Ramos (cell line): ENCODE results near the gene NPL.

Experiments used
- in situ Hi-C: fragments of 300-500 bp; cut with MboI; formaldehyde crosslinking; loops from one replicate; pipeline ENCODE4 v1.14.3; 2022; ENCODE audit warnings: low sequenced_read_pairs; ENCODE audit not compliant: unreplicated experiment

The NPL gene

DNA sequence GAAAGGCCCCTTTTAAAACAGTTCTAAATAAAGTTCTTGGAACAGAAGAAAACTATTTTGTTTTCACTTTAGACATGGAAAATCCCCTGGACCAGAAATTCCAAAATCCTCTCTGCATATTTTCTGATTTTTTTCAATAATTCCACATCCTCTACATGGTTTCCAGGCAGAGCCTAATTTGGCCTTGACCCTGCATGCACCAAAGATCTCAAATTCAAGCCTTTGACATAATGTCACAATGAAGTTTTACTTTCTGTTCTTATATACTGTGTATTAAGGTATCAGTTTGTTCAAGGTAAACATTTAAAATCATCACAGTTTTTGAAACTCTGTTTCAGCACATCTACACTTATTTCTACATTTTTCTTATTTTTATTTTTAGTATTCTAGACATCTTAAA is 12.2 kb upstream of the NPL start:
- in situ Hi-C loops, result loop anchor here (25.0 kb wide), 1 partner anchor 640 kb away; no protein-coding TSS in a partner anchor

DNA sequence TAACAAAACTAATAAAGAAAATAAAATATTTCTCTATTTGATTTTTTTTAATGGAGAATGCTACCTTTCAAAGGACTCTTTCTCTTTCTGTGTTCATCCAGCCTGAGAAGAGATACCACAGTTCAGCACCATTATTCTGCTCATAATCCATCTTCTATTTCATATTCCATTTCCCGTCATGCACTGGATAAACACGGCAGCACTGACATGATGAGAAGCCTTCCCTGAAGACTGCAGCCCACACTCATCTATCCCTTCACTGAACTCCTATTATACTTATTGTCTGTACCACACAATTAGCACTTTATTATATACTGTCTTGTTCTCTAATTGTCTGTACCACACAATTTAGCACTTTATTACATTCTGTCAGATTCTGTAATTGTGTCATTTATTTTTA is 10.7 kb upstream of the NPL start:
- in situ Hi-C loops, result loop anchor here (25.0 kb wide), 1 partner anchor 642 kb away; no protein-coding TSS in a partner anchor

DNA sequence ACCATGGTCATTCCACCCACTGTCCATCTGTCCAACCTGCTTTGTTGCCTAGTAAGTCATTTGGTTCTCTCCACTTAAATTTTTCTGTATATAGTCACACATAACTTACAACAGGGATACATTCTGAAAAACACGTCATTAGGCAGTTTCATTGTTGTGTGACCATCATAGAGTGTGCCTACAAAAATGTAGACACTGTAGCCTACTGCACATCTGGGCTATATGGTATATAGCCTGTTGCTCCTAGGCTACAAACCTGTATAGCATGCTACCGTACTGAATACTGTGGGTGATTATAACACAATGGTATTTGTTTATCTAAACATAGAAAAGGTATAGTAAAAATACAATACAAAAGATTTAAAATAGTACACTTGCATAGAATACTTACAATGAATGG is 10.0 kb upstream of the NPL start:
- in situ Hi-C loops, result loop anchor here (25.0 kb wide), 1 partner anchor 642 kb away; no protein-coding TSS in a partner anchor

DNA sequence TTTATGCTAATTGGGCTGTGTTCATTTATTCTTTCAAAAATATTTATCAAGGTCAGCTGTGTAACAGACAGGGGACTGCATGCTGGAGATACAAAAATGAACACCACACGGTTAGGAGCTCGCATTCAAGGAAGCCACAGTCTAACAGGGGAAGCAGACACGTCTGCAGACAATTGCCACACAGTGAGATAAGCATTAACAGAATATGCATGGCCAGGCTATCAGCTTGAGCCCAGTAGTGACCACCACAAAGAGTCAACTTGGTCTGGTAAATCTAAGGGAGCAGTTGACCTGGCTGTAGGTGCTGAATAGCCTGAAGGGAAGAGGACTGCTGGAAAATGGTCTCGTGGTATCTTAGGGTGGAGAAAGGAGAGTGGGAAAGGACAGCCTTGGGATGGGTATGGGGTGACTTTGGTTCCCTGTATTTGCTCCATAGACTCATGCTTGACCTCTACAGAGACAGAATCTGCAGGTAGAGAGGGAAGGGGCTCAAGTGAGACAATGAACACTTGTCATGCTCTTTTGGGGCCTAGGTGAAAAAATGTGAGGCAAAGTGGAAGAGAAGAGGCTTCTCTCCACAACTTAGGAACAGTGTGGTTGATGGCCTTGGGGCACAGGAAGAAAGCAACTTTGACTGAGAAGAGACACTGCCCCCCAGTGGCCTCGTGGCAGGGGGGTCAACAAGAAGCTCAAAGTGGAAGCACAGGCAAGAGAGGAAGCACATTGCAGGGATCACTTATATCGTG is 7.6 kb upstream of the NPL start:
- in situ Hi-C loops, result loop anchor here (5.0 to 25.0 kb wide), 2 partner anchors 185 to 645 kb away; no protein-coding TSS in a partner anchor

DNA sequence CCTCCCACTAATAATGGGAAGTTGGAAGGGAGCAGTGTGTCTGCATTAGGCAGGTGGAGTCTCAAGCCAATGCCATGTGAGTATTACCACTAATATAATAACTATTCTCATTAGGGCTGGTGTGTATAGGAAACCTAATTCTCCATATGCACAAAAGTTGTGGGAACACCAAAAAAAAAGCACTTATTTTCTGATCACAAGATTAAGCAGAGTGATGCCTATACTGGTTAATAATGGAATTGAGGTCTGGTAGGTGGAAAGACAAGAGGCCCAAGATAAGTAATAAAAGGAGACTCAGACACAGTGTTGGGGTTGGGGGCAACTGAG is 7.0 kb upstream of the NPL start:
- in situ Hi-C loops, result loop anchor here (5.0 to 25.0 kb wide), 2 partner anchors 185 to 645 kb away; no protein-coding TSS in a partner anchor

DNA sequence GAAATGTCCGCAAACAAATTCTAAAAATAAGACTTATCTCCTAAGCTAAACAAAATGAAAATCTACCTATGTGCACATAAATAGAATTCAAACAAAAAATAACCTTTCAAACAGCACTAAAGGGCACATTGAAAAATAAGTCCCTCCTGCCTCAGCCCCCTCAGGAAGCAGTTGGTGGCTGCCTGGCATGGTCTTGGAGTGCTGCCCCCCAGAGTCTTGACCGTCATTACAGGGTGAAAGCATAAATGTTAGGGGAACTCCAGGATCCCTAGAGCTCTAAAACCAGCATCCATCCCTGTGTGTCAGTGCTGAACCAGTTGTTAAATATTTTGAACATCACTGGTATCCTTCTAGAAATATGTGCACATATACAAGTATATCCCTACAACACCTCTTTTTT is 6.5 kb upstream of the NPL start:
- in situ Hi-C loops, result loop anchor here (5.0 to 25.0 kb wide), 2 partner anchors 186 to 646 kb away; no protein-coding TSS in a partner anchor

DNA sequence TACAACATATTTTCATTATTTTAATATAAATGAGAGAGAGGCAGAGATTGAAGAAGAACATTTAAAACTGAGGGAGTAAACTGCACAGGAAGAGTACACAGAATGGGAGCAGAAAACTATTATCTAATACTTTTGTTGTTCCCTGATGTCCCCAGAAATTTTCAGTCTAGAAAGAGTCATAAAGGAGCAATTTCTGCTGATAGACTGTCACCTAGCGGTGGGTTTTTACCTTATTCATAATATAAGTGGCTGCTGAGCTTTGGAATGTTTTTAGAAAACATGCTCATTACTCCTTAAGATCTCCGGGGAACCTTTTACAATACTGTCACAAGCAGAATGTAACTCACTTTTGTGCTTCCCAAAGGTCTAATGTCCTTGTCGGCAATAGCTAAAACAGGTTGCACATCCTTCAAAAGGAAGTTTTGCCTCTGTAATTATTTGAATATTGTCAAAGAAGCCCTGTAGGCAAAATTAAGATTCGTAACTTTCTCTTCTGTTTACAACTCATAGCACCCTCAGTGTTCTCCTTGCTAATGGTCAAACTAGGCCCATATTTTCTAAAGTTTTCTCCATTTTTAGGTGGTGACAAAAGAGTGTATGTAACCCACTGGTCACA is 4.9 kb upstream of the NPL start:
- in situ Hi-C loops, result loop anchor here (5.0 to 25.0 kb wide), 3 partner anchors 187 to 647 kb away; no protein-coding TSS in a partner anchor

DNA sequence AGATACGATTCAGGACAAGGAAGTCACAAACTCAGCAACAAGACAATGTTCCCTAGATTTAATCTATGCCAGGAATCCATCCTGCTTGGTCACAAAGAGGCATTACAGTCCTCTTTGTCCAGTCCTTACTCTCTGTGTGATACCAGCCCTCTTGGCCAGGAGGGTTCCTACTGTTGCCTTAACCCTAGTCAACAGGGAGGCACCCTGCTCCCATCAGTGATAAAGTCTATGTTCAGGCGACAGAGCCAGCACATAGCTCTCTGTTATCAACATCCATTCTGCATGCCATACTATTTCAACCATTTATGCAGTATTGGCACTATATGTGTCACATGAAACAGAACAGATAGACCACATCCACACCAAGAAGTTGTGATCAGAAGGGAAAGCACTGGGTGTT is 4.4 kb upstream of the NPL start:
- in situ Hi-C loops, result loop anchor here (5.0 to 25.0 kb wide), 2 partner anchors 338 to 648 kb away; no protein-coding TSS in a partner anchor

DNA sequence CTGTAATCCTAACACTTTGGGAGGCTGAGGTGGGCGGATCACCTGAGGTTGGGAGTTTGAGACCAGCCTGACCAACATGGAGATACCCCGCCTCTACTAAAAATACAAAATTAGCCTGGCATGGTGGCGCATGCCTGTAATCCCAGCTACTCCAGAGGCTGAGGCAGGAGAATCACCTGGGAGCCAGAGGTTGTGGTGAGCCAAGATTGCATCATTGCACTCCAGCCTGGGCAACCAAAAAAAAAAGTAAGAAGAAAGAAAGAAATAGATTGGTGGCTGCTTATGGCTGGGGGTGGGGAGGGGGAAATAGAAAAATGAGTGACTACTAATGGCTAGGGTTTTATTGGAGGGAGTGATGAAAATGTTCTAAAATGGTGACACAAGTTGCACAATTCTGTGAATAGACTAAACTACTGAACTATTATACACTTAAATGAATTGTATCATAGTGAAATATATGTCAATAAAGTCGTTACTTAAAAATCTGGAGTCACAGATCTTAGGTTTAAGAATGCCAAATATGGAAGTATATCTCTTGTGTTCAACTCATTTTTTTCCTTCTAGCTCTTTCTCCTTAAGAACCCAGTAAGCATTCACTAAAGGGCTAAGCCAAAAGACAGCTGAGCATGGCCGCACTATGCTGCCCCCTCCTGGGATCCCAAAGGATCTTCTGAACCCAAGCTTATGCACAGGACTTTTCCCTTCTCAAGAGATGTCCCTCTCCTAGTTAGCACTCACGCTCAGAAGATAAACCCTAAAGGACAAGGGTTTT is 3.2 kb upstream of the NPL start:
- in situ Hi-C loops, result loop anchor here (5.0 to 25.0 kb wide), 2 partner anchors 339 to 649 kb away; no protein-coding TSS in a partner anchor

DNA sequence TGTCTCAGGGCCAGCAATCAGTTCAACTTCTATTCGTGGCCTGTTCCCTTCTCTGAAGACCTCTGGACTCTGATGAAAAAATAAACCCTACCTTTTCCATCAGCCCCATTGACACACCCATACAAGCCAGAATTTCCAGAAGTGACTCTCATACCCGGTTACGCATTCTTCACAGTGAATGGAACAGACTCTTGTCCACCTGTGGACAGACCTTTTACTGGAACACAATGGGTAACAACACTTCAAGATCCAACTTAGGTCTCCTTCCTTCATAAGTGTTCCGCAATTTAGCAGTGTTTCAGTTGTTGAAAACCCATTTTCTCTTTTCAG is 2.6 kb upstream of the NPL start:
- in situ Hi-C loops, result loop anchor here (5.0 to 25.0 kb wide), 2 partner anchors 340 to 650 kb away; no protein-coding TSS in a partner anchor

DNA sequence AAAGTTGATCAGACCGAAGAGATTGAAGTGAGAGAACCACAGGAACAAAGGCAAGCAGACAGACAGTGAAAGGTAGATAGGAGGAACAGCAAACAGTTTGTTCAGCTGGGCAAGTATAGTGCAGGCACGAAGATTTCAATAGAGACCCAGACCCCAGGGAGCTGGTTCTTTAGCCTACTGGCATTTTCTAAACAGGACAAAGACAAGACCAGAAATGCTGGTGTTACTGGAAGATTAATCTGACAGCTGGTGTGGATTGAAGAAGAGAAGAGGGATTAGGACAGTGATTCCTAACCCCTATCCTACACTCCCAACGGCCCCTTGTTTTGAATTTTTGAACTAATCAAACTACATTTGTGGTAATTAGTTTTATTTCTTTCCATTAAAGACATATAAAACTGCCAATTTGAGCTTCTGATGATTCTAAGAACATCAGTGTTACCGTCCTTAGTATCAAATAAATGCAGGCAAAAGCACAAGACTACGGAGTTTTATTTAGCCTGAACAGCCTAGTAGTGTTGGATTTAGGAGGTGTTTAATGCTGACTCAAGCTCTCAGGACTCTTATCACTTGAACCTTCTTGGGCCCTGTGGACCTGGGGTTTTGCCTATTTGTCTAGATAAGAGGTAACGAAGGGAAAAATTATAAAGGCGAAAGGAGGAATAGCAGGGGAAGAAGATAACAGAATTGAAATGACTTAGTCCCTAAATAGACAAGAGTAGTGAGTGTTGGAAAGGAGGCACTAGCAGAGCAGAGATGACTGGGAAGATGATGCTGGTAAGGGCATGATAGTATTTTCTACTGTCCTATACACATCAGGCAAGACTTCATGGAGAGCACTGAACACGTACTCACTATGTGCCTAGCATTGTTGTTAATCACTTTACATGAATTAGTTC is 2.0 kb downstream of the NPL start:
- in situ Hi-C loops, result loop anchor here (25.0 kb wide), 1 partner anchor 654 kb away; no protein-coding TSS in a partner anchor

DNA sequence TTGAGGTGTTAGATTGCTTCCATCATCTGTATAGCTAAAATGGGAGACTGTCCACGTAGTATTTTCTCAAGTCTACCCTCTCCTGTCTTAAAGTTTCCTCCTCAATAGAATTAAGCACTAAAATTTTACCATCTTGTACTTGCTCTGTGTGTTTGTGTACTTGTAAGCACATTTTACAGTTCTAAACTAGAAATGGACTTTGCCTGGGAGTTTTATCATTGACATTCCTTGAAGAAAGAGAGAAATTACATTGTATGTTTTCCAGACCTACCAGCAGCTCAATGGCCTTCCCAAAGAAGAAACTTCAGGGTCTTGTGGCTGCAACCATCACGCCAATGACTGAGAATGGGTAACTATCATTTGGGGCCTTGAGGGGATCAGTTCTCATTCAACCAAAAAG is 4.5 kb downstream of the NPL start:
- in situ Hi-C loops, result loop anchor here (25.0 kb wide), 1 partner anchor 657 kb away; no protein-coding TSS in a partner anchor

DNA sequence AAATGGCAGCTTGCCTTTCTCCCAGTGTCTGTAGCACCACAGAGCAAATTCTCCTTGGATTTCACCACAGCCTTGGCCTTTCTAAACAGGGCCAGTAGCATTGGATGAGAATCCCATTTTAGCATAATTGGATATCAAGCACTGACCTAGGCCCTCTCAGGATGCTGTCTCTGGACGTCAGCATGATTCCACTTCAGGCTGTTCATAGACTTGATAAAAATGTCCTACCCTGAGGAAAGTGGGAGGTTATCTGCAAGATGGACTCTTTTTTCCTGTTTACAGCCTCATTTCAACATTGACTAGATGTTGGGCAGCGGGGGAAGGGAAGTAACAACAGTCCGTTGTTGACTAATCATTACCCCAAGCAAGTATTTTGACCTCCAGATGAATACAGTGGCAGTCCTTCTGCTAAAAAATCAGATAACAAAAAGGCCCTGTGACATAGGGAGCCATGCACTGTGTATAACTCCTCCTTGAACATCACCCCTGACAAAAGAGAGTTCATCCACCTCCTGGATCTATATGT is 5.2 kb downstream of the NPL start:
- in situ Hi-C loops, result loop anchor here (25.0 kb wide), 1 partner anchor 657 kb away; no protein-coding TSS in a partner anchor

DNA sequence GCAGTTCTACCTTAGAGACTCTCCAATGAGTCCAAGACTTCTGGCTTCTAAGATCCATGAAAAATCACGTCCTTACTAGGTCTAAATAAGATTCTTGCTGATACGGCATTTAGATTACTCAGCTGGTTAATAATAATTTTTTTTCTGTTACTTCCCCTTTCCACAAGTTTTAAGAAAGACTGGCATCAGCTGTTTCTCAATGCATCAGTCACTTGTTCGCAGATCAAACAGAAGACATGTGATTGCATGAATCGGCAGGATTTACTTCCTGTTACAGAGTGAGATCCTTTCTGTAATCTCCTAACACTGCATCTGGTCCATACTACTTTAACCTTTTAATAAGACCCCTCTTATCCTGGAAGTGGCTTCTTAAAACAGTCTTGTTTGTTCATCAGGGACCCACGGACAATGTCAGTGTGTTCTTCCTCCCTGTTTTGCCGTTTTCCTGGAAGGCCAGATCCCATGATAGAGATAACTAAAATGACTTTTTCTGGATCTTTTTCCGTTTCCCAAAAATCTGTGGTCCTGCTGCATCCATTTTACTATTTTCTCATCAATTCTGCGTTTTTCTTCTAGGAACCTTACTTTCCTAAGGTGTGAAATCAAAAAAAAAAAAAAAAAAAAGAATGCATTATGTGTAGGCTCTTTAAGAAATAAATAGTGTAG is 6.1 kb downstream of the NPL start:
- in situ Hi-C loops, result loop anchor here (25.0 kb wide), 1 partner anchor 658 kb away; no protein-coding TSS in a partner anchor

DNA sequence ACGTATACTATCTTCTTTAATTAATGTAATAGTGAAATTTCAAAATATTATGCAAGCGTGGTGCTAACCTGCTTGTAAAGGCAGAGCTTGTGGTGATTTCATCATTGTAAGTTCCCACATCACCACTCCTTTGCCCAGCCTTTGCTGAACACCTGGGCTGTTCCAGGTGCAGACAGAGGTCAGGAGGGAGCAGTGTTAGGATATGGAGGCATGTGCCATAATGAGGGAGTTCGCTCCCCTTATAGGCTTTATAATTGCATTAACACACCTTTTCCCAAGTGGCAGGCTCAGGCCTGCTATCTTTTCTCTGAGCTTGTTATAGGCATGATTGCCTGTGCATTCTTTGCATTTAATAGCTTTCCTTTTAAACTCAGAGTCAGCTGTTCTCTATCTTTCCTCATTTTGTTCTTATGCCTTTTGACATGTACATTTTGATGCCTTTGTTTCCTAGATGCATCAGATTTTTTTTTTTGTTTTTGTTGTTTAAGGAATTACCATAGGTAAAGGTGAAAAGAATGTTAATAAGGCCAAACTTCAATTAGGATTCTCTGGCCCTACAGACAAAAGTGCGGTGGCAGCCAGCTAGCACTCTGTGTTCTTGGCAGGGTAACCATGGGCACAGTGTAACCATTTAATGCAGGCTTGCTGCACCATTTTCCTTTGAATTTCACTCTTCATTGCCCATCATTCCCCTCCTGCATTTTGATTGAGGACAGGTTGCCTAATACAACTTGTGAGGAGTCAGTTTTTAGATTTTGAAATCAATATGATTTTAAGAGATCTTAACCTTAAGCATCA is 12.6 kb downstream of the NPL start:
- in situ Hi-C loops, result no loop called here

DNA sequence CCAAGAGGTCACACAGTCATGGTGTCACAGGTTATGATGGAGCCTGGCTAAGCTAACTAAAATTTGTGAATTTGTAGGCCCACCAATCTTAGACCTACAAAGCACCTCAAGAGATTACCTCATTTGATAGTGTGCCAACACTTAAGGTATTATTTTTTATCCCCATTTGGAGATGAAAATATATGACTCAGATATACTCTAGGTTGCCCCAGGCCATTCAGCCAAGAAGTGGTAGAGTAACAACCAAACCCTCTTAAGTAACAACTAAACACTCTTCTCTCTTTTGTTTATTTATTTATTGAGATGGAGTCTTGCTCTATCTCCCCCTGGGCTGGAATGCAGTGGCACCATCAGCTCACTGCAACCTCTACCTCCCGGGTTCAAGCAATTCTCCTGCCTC is 14.3 kb downstream of the NPL start:
- in situ Hi-C loops, result no loop called here

DNA sequence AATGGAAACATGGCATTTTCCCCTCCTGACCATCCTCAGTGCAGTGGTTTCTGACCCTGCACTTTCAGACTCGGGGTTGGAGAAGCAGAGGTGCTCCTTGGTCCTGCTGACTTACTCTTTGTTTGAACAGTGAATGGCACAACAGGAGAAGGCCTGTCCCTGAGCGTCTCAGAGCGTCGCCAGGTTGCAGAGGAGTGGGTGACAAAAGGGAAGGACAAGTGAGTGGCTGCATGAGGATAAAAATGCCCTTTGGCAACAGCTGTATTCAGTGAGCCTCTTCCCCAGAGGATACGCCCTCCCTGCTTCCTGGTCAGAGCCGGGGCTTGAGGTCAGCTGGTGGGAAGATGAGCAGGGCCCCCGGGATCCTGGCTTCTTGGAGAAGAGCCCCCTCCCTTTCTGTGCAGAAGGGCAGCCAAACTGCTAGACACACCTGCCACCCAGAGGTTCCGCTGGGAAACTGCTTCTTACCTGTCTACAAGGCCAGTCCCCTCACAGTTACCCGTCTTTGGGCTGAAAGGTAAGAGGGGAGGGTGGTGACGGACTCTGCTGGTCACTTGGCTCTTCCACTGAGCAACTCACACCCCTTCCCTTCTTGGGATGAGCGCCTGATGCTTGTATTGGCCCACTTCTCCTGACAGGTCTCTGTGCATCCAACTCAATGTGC is 16.6 kb downstream of the NPL start:
- in situ Hi-C loops, result no loop called here
